ENCODE results near the gene CCNT1. TPM values are rescaled to one million over a fixed set of nuclear protein-coding genes. Genes with fewer than 3 reads are reported as not detected.

CCNT1 gene
- 26.4 to 34.9 TPM (median 28.9 TPM) in 3 replicates for total RNA-seq
- long read RNA-seq, full-length matches to known transcripts, result 2 of 3 reads
- long read RNA-seq, partial matches to known transcripts, result 0 of 3 reads
- long read RNA-seq, other reads (novel, unspliced or antisense), result 1 of 3 reads

DNA sequence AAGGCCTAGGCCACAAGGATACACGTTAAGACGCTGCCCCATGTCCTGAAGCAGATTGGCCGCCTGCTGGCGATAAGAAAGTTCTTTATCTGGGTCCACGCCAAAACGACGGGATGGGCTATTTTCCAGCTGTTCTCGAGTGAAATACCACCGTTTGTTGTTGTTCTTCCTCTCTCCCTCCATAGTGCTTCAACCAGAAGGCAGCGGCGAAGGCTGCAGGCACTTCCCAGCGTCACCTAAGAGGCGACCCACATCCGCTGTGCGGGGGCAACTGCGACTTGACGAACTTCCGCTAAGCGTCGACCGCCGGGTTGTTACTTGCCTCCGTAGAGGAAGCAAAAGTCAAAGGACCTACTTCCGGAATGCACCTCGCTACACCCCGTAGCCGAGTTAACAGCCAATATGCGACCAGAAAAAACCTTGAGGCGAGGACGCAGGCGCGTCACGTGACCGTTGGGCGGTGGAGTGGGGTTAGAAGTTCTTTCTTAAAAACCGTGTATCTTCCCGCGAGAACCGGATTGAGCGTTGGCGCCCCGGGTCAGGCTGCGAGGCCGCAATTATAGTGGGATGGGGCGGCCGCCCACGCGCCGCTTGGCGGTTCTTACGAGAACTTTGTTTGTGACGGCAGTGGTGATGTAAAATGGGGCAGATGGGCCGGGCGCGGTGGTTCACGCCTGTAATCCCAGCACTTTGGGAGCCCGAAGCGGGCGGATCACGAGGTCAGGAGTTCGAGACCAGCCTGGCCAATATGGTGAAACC, at the start of gene CCNT1:
CCNT1 (minus strand) TSS at position 215 of the 759 bp plus-strand sequence; CDS start at position 183, 32 bp downstream.
- Mint-ChIP-seq H3K4me1 (ENCODE audit: low read depth) (peaks cover 40% of the 10 kb centered on the region), H3K27me3 (ENCODE audit: low read depth) (no peaks in the 10 kb centered on the region), H3K27ac (ENCODE audit: unreplicated experiment) (peak within 1 kb of the TSS; percentile 97), H3K4me3 (ENCODE audit: unreplicated experiment) (peak within 1 kb of the TSS; percentile 93), H3K9me3 (ENCODE audit: low read depth) (peaks cover 10% of the 10 kb centered on the region), H3K36me3 (ENCODE audit: low read depth) (peaks cover 12% of the 10 kb centered on the region)
- TF ChIP-seq, protein P1, sequence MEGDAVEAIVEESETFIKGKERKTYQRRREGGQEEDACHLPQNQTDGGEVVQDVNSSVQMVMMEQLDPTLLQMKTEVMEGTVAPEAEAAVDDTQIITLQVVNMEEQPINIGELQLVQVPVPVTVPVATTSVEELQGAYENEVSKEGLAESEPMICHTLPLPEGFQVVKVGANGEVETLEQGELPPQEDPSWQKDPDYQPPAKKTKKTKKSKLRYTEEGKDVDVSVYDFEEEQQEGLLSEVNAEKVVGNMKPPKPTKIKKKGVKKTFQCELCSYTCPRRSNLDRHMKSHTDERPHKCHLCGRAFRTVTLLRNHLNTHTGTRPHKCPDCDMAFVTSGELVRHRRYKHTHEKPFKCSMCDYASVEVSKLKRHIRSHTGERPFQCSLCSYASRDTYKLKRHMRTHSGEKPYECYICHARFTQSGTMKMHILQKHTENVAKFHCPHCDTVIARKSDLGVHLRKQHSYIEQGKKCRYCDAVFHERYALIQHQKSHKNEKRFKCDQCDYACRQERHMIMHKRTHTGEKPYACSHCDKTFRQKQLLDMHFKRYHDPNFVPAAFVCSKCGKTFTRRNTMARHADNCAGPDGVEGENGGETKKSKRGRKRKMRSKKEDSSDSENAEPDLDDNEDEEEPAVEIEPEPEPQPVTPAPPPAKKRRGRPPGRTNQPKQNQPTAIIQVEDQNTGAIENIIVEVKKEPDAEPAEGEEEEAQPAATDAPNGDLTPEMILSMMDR (IDR thresholded peaks at IDR 0.05), result peak; percentile 67
- peak; percentile 99 for DNase-seq (ENCODE audit: low spot score)

DNA sequence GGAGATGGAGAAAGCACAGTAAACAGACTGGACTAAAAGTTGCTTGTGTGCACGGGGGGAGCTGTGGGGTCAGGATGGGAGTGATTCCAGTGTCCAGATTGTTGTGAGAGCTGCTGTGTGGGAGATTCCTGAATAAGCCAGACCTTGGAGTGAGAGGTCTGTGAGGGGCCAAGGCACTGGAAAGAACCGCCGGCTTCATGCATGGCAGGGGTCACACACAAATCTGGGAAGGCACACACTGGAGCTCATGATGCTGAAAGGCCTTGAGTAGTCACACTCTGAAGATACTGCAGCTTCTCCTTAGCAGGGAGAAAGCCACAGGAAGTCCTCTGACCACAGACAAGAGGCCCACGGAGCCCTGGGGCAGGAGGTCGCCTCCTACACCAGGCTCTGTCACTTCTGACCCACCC, 49.3 kb upstream of the CCNT1 start:
- Mint-ChIP-seq H3K4me1 (ENCODE audit: low read depth) (peaks cover 24% of the 10 kb centered on the region), H3K27ac (ENCODE audit: unreplicated experiment) (peak overlapping the region; percentile 76), H3K4me3 (ENCODE audit: unreplicated experiment) (no peak overlapping the region), H3K9me3 (ENCODE audit: low read depth) (no peaks in the 10 kb centered on the region), H3K27me3 (ENCODE audit: low read depth) (no peaks in the 10 kb centered on the region), H3K36me3 (ENCODE audit: low read depth) (peaks cover 25% of the 10 kb centered on the region)
- DNase-seq (ENCODE audit: low spot score), result peak; percentile 34
- TF ChIP-seq, protein P1 (IDR thresholded peaks at IDR 0.05), result no peak

DNA sequence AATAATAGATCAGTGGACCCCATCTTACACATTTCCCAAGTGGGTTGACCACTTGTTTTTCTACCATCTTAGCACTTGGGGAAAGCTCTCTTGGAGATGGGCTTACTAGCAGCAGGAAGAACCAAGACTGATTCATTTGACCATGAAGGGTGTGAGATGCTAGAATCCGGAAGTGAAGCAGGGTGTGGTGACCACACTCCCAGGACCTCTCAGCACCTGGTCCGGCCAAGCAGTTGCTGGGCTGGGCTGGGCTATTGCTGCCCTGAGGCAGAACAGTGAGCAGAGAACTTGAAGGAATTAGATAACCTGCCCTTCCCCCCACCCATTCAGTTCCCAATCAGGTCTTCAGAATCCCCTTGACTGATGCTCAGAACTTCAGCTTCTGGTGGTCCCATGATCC, 48.0 kb upstream of the CCNT1 start:
- Mint-ChIP-seq H3K27me3 (ENCODE audit: low read depth) (no peaks in the 10 kb centered on the region), H3K4me1 (ENCODE audit: low read depth) (peaks cover 24% of the 10 kb centered on the region), H3K9me3 (ENCODE audit: low read depth) (no peaks in the 10 kb centered on the region), H3K27ac (ENCODE audit: unreplicated experiment) (no peak overlapping the region), H3K36me3 (ENCODE audit: low read depth) (peaks cover 22% of the 10 kb centered on the region), H3K4me3 (ENCODE audit: unreplicated experiment) (no peak overlapping the region)
- TF ChIP-seq, protein P1 (IDR thresholded peaks at IDR 0.05), result no peak
- DNase-seq (ENCODE audit: low spot score), result peak; percentile 32

DNA sequence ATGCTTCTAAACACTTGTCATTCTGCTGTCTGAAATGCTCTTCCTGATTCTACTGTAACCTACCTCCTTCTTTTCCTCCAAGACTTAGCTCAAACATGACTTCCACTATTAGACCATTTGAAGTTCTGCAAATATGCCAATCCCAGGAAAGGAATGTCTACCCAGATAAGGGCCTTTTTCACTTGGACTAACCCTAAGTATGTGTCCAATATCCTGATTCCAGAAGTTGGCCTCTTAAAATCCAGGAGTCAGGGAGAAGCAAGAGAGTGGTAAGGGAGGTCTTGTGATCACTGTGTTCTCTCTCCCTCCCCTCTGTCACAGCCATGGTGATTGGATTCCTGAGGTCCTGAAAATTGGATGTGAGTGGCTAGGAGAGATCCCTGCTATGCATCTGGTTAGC, 42.2 kb upstream of the CCNT1 start:
- H3K27ac Mint-ChIP-seq (ENCODE audit: unreplicated experiment), result no peak overlapping the region
- H3K4me1 Mint-ChIP-seq (ENCODE audit: low read depth), result no peaks in the 10 kb centered on the region

DNA sequence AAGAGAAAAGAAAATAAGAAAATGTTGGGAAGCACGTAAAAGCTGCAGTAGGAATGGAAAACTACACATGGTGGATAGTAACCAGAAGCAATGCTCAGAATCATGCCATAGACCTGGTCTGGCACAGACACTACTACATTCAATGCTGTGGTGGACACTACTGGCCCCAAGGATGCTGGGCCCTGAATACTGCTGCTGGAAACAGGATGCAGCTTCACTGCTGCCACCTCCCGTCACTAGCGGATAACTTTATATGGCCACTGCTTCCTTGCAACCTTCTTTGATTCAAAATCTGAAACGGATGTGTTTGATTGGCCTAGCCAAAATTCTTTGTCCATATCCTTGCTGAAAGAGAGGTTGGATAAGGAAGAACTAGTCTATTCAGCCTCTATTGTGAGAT, 41.7 kb upstream of the CCNT1 start:
- no peak for DNase-seq (ENCODE audit: low spot score)
- H3K27ac Mint-ChIP-seq (ENCODE audit: unreplicated experiment), result no peak overlapping the region
- no peaks in the 10 kb centered on the region for H3K9me3 Mint-ChIP-seq (ENCODE audit: low read depth)
- TF ChIP-seq, protein P1 (IDR thresholded peaks at IDR 0.05), result no peak
- no peaks in the 10 kb centered on the region for H3K27me3 Mint-ChIP-seq (ENCODE audit: low read depth)
- no peaks in the 10 kb centered on the region for H3K4me1 Mint-ChIP-seq (ENCODE audit: low read depth)
- H3K4me3 Mint-ChIP-seq (ENCODE audit: unreplicated experiment), result no peak overlapping the region
- no peaks in the 10 kb centered on the region for H3K36me3 Mint-ChIP-seq (ENCODE audit: low read depth)

More for the DNA sequence above, 42.2 kb upstream of the CCNT1 start:
- no peaks in the 10 kb centered on the region for H3K9me3 Mint-ChIP-seq (ENCODE audit: low read depth)
- no peak overlapping the region for H3K4me3 Mint-ChIP-seq (ENCODE audit: unreplicated experiment)
- TF ChIP-seq, protein P1 (IDR thresholded peaks at IDR 0.05), result no peak
- no peaks in the 10 kb centered on the region for H3K27me3 Mint-ChIP-seq (ENCODE audit: low read depth)
- H3K36me3 Mint-ChIP-seq (ENCODE audit: low read depth), result no peaks in the 10 kb centered on the region
- DNase-seq (ENCODE audit: low spot score), result no peak

All from chondrocyte (in vitro differentiated cells).